Fibroblast of lung (primary cell): Measurements from ENCODE around the gene ANKRD40. TPM values are rescaled to one million over a fixed set of nuclear protein-coding genes. Genes with fewer than 3 reads are reported as not detected.

ENCODE experiments used
- DNase-seq, 2 donors: peaks; one replicate each; pipeline versions ENCODE4 v3.0.0 to v3.0.0-alpha.2; 2010; ENCODE audit warnings: low read depth in 2 of 2
- H2AFZ ChIP-seq: 2 replicates; pipeline ENCODE4 v1.5.1; 2012; ENCODE audit warnings: low read length, control low read depth, inconsistent platforms
- H3K27ac ChIP-seq: 2 replicates; pipeline ENCODE4 v1.5.1; 2011; ENCODE audit warnings: low read length, control low read depth; ENCODE audit not compliant: insufficient read depth
- H3K27me3 ChIP-seq: 2 replicates; pipeline ENCODE4 v1.5.1; 2011; ENCODE audit warnings: mild to moderate bottlenecking, low read length; ENCODE audit not compliant: control insufficient read depth, insufficient read depth
- H3K36me3 ChIP-seq: 2 replicates; pipeline ENCODE4 v1.5.1; 2011; ENCODE audit warnings: low read length; ENCODE audit not compliant: control insufficient read depth, insufficient read depth
- H3K4me1 ChIP-seq: 2 replicates; pipeline ENCODE4 v1.5.1; 2011; ENCODE audit warnings: low read length; ENCODE audit not compliant: control insufficient read depth, insufficient read depth; ENCODE audit errors: extremely low read depth
- H3K4me2 ChIP-seq: 2 replicates; pipeline ENCODE4 v1.5.1; 2011; ENCODE audit warnings: low read length, control low read depth; ENCODE audit not compliant: insufficient read depth; ENCODE audit errors: extremely low read depth
- H3K4me3 ChIP-seq, 4 experiments: fragments of 200-600 bp in 1 of 4; sonication (generic) in 1 of 4; replicated peaks in 1 of 4; 2 replicates each; pipeline ENCODE4 v1.5.1; 2011 to 2016; ENCODE audit warnings: low read length in 4 of 4, low read depth in 3 of 4, mild to moderate bottlenecking in 3 of 4, control low read depth in 2 of 4, inconsistent platforms in 1 of 4, mixed read lengths in 1 of 4; ENCODE audit not compliant: insufficient read depth in 1 of 4; ENCODE audit errors: control extremely low read depth in 1 of 4
- H3K79me2 ChIP-seq: 2 replicates; pipeline ENCODE4 v1.5.1; 2012; ENCODE audit warnings: mild to moderate bottlenecking, low read length, inconsistent platforms; ENCODE audit not compliant: control insufficient read depth, insufficient read depth
- H3K9ac ChIP-seq: 2 replicates; pipeline ENCODE4 v1.5.1; 2011; ENCODE audit warnings: mild to moderate bottlenecking, low read length, control low read depth; ENCODE audit not compliant: insufficient read depth
- H3K9me3 ChIP-seq: 2 replicates; pipeline ENCODE4 v1.5.1; 2012; ENCODE audit warnings: low read depth, low read length; ENCODE audit not compliant: control insufficient read depth, insufficient read depth
- H4K20me1 ChIP-seq: 2 replicates; pipeline ENCODE4 v1.5.1; 2011; ENCODE audit warnings: low read length; ENCODE audit not compliant: control insufficient read depth, insufficient read depth; ENCODE audit errors: extremely low read depth
- EZH2 ChIP-seq: IDR thresholded peaks from 2 replicates; pipeline ENCODE4 v1.5.1; 2012; ENCODE audit warnings: low read length, control low read depth, mild to moderate bottlenecking; ENCODE audit errors: missing control alignments
- polyA plus RNA-seq, 2 donors: library from polyadenylated mRNA; depleted of rRNA in 1 of 2; stranded (reverse) in 1 of 2; unstranded in 1 of 2; fragments of >200 nt; gene quantifications; 2 replicates each; pipeline ENCODE4 v1.2.1, GENCODE V29; 2011 to 2012; ENCODE audit warnings: missing spikeins in 1 of 2
- total RNA-seq: library from RNA; depleted of rRNA; stranded (reverse); fragments of >200 nt; gene quantifications from 2 replicates; pipeline ENCODE4 v1.2.1, GENCODE V29; 2014
- TF ChIP-seq, protein P1 (sequence below), 2 donors: IDR thresholded peaks in 1 of 2; conservative IDR thresholded peaks in 1 of 2; 1 replicate in 1 of 2; 2 replicates in 1 of 2; pipeline ENCODE4 v1.5.1; 2011 to 2012; ENCODE audit warnings: low read length in 2 of 2, control low read depth in 1 of 2, inconsistent platforms in 1 of 2, low read depth in 1 of 2, mild to moderate bottlenecking in 1 of 2

Gene ANKRD40
- total and polyA plus RNA-seq, 2 donors (not counting 1 experiment from before 2014, with no cell fraction given), result 34.5 to 59.9 TPM

DNA sequence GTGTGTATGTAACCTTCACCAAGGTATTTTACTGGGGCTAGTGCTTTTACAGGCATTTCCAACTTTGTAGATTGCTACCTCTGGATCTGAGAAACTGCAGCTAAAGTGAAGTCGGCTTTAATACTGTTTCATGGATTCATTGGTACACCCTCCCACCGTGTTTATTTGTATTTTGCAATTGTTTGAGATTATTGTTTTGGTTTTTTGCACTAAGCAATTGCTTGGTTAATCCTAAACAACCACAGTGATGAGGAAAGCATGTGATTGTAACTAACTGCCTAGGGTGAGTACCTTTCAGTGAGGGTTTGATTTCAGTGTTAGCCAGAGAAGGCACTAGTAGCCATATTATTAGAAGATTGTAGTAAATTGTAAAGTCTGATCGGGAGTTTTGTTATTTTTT is 15.0 kb upstream of the ANKRD40 start:
- H3K9me3 ChIP-seq, result no peaks in the 10 kb centered on the region
- H3K4me2 ChIP-seq, result peak overlapping the region; percentile 7
- peaks cover 13% of the 10 kb centered on the region for H3K4me1 ChIP-seq
- H3K4me3 ChIP-seq, result peak overlapping the region in 2 of 4 experiments; percentile 27 to 31
- H3K36me3 ChIP-seq, result no peaks in the 10 kb centered on the region
- no peaks in the 10 kb centered on the region for H3K27me3 ChIP-seq
- H4K20me1 ChIP-seq, result peaks cover 9% of the 10 kb centered on the region
- TF ChIP-seq, protein P1, sequence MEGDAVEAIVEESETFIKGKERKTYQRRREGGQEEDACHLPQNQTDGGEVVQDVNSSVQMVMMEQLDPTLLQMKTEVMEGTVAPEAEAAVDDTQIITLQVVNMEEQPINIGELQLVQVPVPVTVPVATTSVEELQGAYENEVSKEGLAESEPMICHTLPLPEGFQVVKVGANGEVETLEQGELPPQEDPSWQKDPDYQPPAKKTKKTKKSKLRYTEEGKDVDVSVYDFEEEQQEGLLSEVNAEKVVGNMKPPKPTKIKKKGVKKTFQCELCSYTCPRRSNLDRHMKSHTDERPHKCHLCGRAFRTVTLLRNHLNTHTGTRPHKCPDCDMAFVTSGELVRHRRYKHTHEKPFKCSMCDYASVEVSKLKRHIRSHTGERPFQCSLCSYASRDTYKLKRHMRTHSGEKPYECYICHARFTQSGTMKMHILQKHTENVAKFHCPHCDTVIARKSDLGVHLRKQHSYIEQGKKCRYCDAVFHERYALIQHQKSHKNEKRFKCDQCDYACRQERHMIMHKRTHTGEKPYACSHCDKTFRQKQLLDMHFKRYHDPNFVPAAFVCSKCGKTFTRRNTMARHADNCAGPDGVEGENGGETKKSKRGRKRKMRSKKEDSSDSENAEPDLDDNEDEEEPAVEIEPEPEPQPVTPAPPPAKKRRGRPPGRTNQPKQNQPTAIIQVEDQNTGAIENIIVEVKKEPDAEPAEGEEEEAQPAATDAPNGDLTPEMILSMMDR (conservative IDR thresholded peaks at IDR 0.05 in 1 of 2, IDR thresholded peaks at IDR 0.05 in 1 of 2; ENCODE audit: low read depth in 1 of 2, low read length in 2 of 2), result no peak
- no peak for TF ChIP-seq EZH2
- DNase-seq, result no peak
- H3K79me2 ChIP-seq, result peaks cover 83% of the 10 kb centered on the region
- no peak overlapping the region for H3K27ac ChIP-seq
- no peak overlapping the region for H3K9ac ChIP-seq
- no peak overlapping the region for H2AFZ ChIP-seq

DNA sequence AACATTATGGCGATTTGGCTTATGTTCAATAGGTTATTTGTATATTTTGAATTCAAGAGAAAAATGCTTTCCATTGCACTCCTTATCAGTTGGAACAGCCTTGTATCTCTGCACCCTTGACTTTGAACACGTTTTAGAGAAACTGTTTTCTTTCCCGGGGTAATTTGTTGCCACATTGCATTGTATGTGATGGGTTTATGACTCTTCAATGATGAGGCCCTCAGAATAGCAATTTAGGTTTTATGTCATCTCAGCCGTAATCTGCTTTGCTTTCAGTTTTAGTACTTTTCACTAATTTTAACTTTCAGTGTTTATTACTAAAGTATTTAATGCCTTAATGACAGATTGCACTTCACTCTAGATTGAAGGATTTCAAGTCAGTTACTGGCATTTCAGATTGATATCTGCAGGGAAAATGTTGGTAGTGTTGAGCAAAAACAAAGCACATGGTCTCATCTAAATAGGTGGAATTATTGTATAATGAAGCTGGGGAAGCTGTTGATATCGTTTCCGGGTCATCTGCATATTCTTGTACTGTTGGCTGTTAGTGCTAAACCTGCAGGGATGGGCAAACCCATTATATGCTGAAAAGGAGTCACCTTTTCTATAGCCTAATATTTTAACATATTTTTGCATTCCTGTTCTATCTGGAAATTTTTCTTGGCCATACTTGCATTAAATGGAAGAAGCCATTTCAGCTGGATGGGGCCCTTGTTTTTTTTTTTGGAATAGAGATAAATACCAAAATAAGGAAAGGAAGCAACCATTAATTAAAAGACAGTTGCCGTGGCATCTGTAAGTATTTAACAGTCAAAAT is 13.7 kb upstream of the ANKRD40 start:
- Histone ChIP-seq H3K4me2 (peak overlapping the region; percentile 98), H3K79me2 (peaks cover 69% of the 10 kb centered on the region), H3K9ac (no peak overlapping the region), H3K9me3 (no peaks in the 10 kb centered on the region), H3K27ac (no peak overlapping the region), H4K20me1 (peaks cover 9% of the 10 kb centered on the region), H2AFZ (no peak overlapping the region), H3K4me3 (peak overlapping the region; percentile 61 to 94 (median 90)), H3K4me1 (peaks cover 11% of the 10 kb centered on the region), H3K27me3 (no peaks in the 10 kb centered on the region), H3K36me3 (no peaks in the 10 kb centered on the region)
- no peak for DNase-seq
- TF ChIP-seq EZH2, result no peak
- TF ChIP-seq, protein P1 (conservative IDR thresholded peaks at IDR 0.05 in 1 of 2, IDR thresholded peaks at IDR 0.05 in 1 of 2; ENCODE audit: low read depth in 1 of 2, low read length in 2 of 2), result no peak

DNA sequence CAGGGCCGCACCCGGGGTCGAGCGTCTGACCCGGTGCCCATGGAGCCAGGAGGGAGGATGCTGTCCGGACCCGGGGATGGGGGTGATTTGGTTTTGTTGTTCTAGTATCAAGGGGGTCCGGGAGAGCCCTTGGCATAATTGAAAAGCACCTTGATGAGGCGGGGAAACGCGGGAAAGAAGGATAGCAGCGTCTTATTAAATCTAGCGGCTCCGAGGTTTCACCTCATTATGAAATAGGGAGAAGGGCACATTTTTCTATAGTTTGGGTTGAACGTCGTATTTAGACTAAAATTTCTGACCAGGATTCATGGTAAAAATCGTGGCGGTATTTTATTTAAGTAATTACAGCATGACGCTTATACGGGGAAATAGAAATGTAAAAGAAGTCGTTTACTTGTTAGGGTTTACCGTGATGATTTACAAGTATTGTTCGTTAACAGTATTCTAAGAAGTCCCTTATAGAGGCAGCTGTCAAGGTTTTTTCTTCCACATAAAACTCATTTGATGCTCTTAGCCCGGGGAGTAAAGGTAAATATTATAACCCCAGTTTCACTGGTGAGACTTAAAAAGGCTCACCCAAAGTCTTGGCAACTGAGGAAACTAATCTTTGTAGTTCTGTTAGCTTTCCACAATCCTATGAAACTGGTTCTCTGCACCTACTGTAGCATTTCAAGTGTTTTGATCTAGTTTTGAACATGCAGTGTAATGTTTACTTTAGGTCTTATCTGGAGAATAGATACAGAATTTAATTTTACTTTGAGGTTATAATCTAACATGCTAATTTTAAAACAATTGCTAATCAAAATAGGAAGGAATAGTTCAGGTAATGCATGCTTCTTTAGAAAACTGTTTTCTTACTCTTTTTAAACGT is 12.4 kb upstream of the ANKRD40 start:
- peak overlapping the region; percentile 97 for H3K27ac ChIP-seq
- H4K20me1 ChIP-seq, result peaks cover 9% of the 10 kb centered on the region
- no peaks in the 10 kb centered on the region for H3K36me3 ChIP-seq
- peak overlapping the region; percentile 98 for H3K4me2 ChIP-seq
- DNase-seq, result no peak
- H2AFZ ChIP-seq, result no peak overlapping the region
- peaks cover 11% of the 10 kb centered on the region for H3K4me1 ChIP-seq
- H3K27me3 ChIP-seq, result no peaks in the 10 kb centered on the region
- TF ChIP-seq EZH2, result no peak
- TF ChIP-seq, protein P1 (conservative IDR thresholded peaks at IDR 0.05 in 1 of 2, IDR thresholded peaks at IDR 0.05 in 1 of 2; ENCODE audit: low read depth in 1 of 2, low read length in 2 of 2), result no peak
- peak overlapping the region; percentile 61 to 94 (median 90) for H3K4me3 ChIP-seq
- H3K9me3 ChIP-seq, result no peaks in the 10 kb centered on the region
- H3K79me2 ChIP-seq, result peaks cover 57% of the 10 kb centered on the region
- peak overlapping the region; percentile 98 for H3K9ac ChIP-seq
